ENCODE results near the gene NIP7.

DNA sequence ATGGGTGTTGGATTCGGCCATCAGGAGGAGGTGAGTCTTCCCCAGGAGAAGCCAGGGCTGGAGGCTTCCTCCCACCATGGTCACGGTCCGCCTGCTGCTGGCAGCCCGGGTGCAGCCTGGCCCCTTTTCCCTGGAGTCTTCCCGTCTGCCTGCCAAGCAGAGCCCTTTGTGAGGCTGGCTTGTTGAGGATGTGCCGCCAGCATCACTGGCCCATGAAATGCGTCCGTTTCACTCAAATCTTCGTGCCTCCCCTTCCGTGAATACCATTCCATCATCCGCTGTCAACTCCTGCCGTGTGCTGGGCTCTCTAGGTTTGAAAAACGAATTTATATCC lies 18.9 kb upstream of the NIP7 start:
- TF ChIP-seq, protein P1, sequence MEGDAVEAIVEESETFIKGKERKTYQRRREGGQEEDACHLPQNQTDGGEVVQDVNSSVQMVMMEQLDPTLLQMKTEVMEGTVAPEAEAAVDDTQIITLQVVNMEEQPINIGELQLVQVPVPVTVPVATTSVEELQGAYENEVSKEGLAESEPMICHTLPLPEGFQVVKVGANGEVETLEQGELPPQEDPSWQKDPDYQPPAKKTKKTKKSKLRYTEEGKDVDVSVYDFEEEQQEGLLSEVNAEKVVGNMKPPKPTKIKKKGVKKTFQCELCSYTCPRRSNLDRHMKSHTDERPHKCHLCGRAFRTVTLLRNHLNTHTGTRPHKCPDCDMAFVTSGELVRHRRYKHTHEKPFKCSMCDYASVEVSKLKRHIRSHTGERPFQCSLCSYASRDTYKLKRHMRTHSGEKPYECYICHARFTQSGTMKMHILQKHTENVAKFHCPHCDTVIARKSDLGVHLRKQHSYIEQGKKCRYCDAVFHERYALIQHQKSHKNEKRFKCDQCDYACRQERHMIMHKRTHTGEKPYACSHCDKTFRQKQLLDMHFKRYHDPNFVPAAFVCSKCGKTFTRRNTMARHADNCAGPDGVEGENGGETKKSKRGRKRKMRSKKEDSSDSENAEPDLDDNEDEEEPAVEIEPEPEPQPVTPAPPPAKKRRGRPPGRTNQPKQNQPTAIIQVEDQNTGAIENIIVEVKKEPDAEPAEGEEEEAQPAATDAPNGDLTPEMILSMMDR (IDR thresholded peaks at IDR 0.05), result no peak
- TF ChIP-seq EP300 (IDR thresholded peaks at IDR 0.05) (no peak), POLR2AphosphoS5 (IDR thresholded peaks at IDR 0.05) (no peak)

Data from upper lobe of left lung (tissue), 4 donors.